K562 (cell line): ENCODE measurements around the gene FARP1. TPM values are rescaled to one million over a fixed set of nuclear protein-coding genes. Genes with fewer than 3 reads are reported as not detected.

Experiments used
- ATAC-seq: fragments of 200-7000 bp; cut with Tn5 transposase; 3 replicates; pipeline ENCODE4 v1.9.1; 2020; ENCODE audit warnings: moderate library complexity
- BruUV-seq: library from RNA; stranded (reverse); fragments of 400-500 nt; replicated peaks from 2 replicates; lab custom pipeline; 2021; lab: Mats Ljungman, UMichigan
- CTCF ChIA-PET: fragments of 300-600 bp; formaldehyde crosslinking; extraction: SDS; loops from one replicate; lab custom pipeline; 2021; ENCODE audit warnings: low intra/inter-chr PET ratio; lab: Yijun Ruan, JAX
- POLR2A ChIA-PET: fragments of 300-600, 350-650 bp; sonication (Branson Sonifier 250); formaldehyde crosslinking; extraction: SDS; loops from one replicate; lab custom pipeline; 2021; ENCODE audit warnings: antibody characterized with exemption, inconsistent platforms; lab: Yijun Ruan, JAX
- DNase-seq, 4 experiments: peaks; one replicate each; pipeline versions ENCODE4 v3.0.0 to v3.0.0-alpha.2; 2011 to 2018; ENCODE audit warnings: low spot score in 3 of 4, mixed read lengths in 3 of 4; ENCODE audit errors: extremely low read depth in 1 of 4
- FAIRE-seq: peaks from 2 replicates; lab custom pipeline; 2011; peaks lifted over from hg19 to GRCh38; lab: Jason Lieb, UNC
- H2AFZ ChIP-seq: 2 replicates; pipeline ENCODE4 v1.6.0; 2011; ENCODE audit warnings: low read depth, low read length, control low read depth, inconsistent platforms
- H3K27ac ChIP-seq: fragments of 200-600 bp; 3 replicates; pipeline ENCODE4 v1.8.0; 2011; ENCODE audit warnings: low read depth, mild to moderate bottlenecking, control low read depth, inconsistent platforms, low read length, moderate library complexity, mixed read lengths; ENCODE audit errors: extremely low read depth
- H3K27me3 ChIP-seq, 2 experiments: fragments of 300-600 bp in 1 of 2; 2 replicates in 1 of 2; 3 replicates in 1 of 2; pipeline versions ENCODE4 v1.6.0 to v1.8.0; 2011; ENCODE audit warnings: inconsistent platforms in 2 of 2, low read length in 2 of 2, mild to moderate bottlenecking in 1 of 2, mixed read lengths in 1 of 2, moderate library complexity in 1 of 2; ENCODE audit not compliant: control insufficient read depth in 2 of 2, insufficient read depth in 2 of 2
- H3K36me3 ChIP-seq: fragments of 300-600 bp; 3 replicates; pipeline ENCODE4 v1.8.0; 2011; ENCODE audit warnings: mild to moderate bottlenecking, low read length, inconsistent platforms; ENCODE audit not compliant: control insufficient read depth, insufficient read depth
- H3K4me1 ChIP-seq, 2 experiments: fragments of 200-600 bp in 1 of 2; replicated peaks in 1 of 2; 2 replicates in 1 of 2; 3 replicates in 1 of 2; pipeline versions ENCODE4 v1.5.1 to v1.8.0; 2011; ENCODE audit warnings: inconsistent platforms in 2 of 2, low read length in 2 of 2, mild to moderate bottlenecking in 1 of 2, mixed read lengths in 1 of 2, moderate library complexity in 1 of 2; ENCODE audit not compliant: control insufficient read depth in 2 of 2, insufficient read depth in 2 of 2
- H3K4me2 ChIP-seq: 2 replicates; pipeline ENCODE4 v1.6.1; 2011; ENCODE audit warnings: low read length, control low read depth, inconsistent platforms, mixed read lengths; ENCODE audit not compliant: insufficient read depth
- H3K4me3 ChIP-seq: fragments of 200-600 bp; sonication (generic), shearing (Covaris generic); 2 replicates; pipeline ENCODE4 v1.5.1; 2016; ENCODE audit warnings: control low read depth, inconsistent platforms
- H3K79me2 ChIP-seq: fragments of 200-600 bp; 3 replicates; pipeline ENCODE4 v1.8.0; 2011; ENCODE audit warnings: low read length, inconsistent platforms; ENCODE audit not compliant: control insufficient read depth, insufficient read depth
- H3K9ac ChIP-seq, 2 experiments: 2 replicates each; pipeline versions ENCODE4 v1.6.0 to v1.6.1; 2011; ENCODE audit warnings: low read depth in 2 of 2, low read length in 2 of 2, control low read depth in 1 of 2, inconsistent platforms in 1 of 2, mild to moderate bottlenecking in 1 of 2, mixed read lengths in 1 of 2; ENCODE audit not compliant: insufficient read depth in 1 of 2
- H3K9me1 ChIP-seq: one replicate; pipeline ENCODE4 v1.6.0; 2011; ENCODE audit warnings: inconsistent platforms, mild to moderate bottlenecking, low read length, moderate library complexity; ENCODE audit not compliant: control insufficient read depth, insufficient read depth
- H3K9me3 ChIP-seq: replicated peaks from 2 replicates; pipeline ENCODE4 v1.5.1; 2011; ENCODE audit warnings: low read depth, low read length, inconsistent platforms; ENCODE audit not compliant: control insufficient read depth, insufficient read depth
- H4K20me1 ChIP-seq: replicated peaks from 2 replicates; pipeline ENCODE4 v1.6.1; 2011; ENCODE audit warnings: low read length, inconsistent platforms, mixed read lengths; ENCODE audit not compliant: control insufficient read depth, insufficient read depth
- WHSC1 ChIP-seq: IDR thresholded peaks from one replicate; pipeline ENCODE4 v1.6.1; 2012; ENCODE audit warnings: low read length, control low read depth, inconsistent platforms
- ZNF740 ChIP-seq, 3 experiments: fragments of 200-800 bp in 1 of 3; sonication (Bioruptor generic) in 1 of 3; sonication (generic) in 1 of 3; formaldehyde crosslinking in 1 of 3; IDR thresholded peaks; 2 replicates each; pipeline versions ENCODE4 v1.6.1 to v1.8.0; 2016 to 2022; ENCODE audit warnings: mild to moderate bottlenecking in 2 of 3, missing compliant biosample characterization in 2 of 3, missing genetic modification characterization in 2 of 3, missing genetic modification reagents in 1 of 3
- WGBS: fragments of 100-300 bp; shearing (Covaris generic); methylation state at CpG from one replicate; pipeline ENCODE4 v1.1.6; 2016; ENCODE audit warnings: low coverage, mixed read lengths; ENCODE audit not compliant: insufficient coverage; ENCODE audit errors: missing lambda C conversion rate; 5-methylcytosine and 5-hydroxymethylcytosine counted together
- in situ Hi-C: fragments of 300-500 bp; cut with MboI; formaldehyde crosslinking; loops from 4 replicates; pipeline ENCODE4 v1.15.0; 2018; ENCODE audit warnings: inconsistent platforms, mixed read lengths
- intact Hi-C: fragments of 100-400 bp; cut with micrococcal nuclease; formaldehyde crosslinking; loops from 2 replicates; pipeline ENCODE4 v1.14.2; 2022
- polyA plus RNA-seq, 8 experiments: library from polyadenylated mRNA; depleted of rRNA in 4 of 8; stranded (reverse) in 5 of 8; unstranded in 3 of 8; fragments of >200 nt; fragmentation: Nextera tagmentation in 2 of 8; fragmentation: Illumina TruSeq in 1 of 8; extraction: Ambion mirVana in 2 of 8; extraction: Trizol in 1 of 8; gene quantifications; 2 replicates each; pipeline versions ENCODE4 v1.2.1 to v1.2.3, GENCODE V29; 2011 to 2014; ENCODE audit warnings: inconsistent platforms in 1 of 8, missing spikeins in 1 of 8
- total RNA-seq, 7 experiments: library from RNA; depleted of rRNA in 6 of 7; stranded (reverse); fragments of >200 nt in 6 of 7; fragmentation: Illumina TruSeq in 2 of 7; extraction: Trizol in 2 of 7; gene quantifications; 2 replicates each; pipeline versions ENCODE4 v1.2.1 to v1.2.3, GENCODE V29; 2011 to 2021; ENCODE audit warnings: low replicate concordance in 1 of 7
- TF ChIP-seq, protein P1 (sequence below): sonication (generic); formaldehyde crosslinking; IDR thresholded peaks from 2 replicates; pipeline ENCODE4 v1.8.1; 2022; ENCODE audit warnings: missing genetic modification reagents

The FARP1 gene
- total and polyA plus RNA-seq, 9 of the 15 experiments (the other 6 are each of a cell fraction or from before 2014, with no cell fraction given), result 0.03 to 0.29 (median 0.05) TPM; not detected in 3

GRCh38 chr13:98307463-98308085 is 164.7 kb downstream of the FARP1 start:
- in situ Hi-C loops (no loop called here), intact Hi-C loops (no loop called here)
- Histone ChIP-seq H3K27me3 (peaks cover 0 to 20% of the 10 kb centered on the region in 2 experiments; a peak in 2 of 5 replicates), H3K9me3 (no peaks in the 10 kb centered on the region), H3K36me3 (no peaks in the 10 kb centered on the region), H2AFZ (no peak overlapping the region), H3K9me1 (no peaks in the 10 kb centered on the region), H3K4me3 (no peak overlapping the region), H3K9ac (no peak overlapping the region), H3K27ac (no peak overlapping the region), H4K20me1 (no peaks in the 10 kb centered on the region), H3K4me1 (no peaks in the 10 kb centered on the region), H3K4me2 (no peak overlapping the region), H3K79me2 (no peaks in the 10 kb centered on the region)
- ChIA-PET POLR2A (no interaction called here), CTCF (no interaction called here)
- ATAC-seq (no peak), DNase-seq (no peak), FAIRE-seq (no peak)
- WGBS, result 2% methylated on average over 11 of the region's 16 CpGs
- BruUV-seq, result no TSS peak
- TF ChIP-seq WHSC1, result no peak
- TF ChIP-seq, protein P1, sequence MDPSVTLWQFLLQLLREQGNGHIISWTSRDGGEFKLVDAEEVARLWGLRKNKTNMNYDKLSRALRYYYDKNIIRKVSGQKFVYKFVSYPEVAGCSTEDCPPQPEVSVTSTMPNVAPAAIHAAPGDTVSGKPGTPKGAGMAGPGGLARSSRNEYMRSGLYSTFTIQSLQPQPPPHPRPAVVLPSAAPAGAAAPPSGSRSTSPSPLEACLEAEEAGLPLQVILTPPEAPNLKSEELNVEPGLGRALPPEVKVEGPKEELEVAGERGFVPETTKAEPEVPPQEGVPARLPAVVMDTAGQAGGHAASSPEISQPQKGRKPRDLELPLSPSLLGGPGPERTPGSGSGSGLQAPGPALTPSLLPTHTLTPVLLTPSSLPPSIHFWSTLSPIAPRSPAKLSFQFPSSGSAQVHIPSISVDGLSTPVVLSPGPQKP, result no peak
- TF ChIP-seq ZNF740 (CRISPR knock-in tag; IDR thresholded peaks at IDR 0.05), result no peak
- TF ChIP-seq ZNF740 (tag; IDR thresholded peaks at IDR 0.05), result no peak
